Neuronal stem cell (in vitro differentiated cells): ENCODE data around the gene TNN.
A peak's percentile ranks its signal among the peaks of the same experiment; 100 is the strongest.

Experiments
- DNase-seq: peaks from one replicate; pipeline ENCODE4 v3.0.0-alpha.2; 2013; ENCODE audit warnings: low spot score
- H2AFZ ChIP-seq: one replicate; pipeline ENCODE4 v1.6.1; 2013; ENCODE audit warnings: mild to moderate bottlenecking, low read length, inconsistent platforms
- H2AK5ac ChIP-seq: 2 replicates; pipeline ENCODE4 v1.6.1; 2013; ENCODE audit warnings: low read depth, mild to moderate bottlenecking, inconsistent platforms, low read length, moderate library complexity, mixed read lengths
- H2BK120ac ChIP-seq: 2 replicates; pipeline ENCODE4 v1.6.1; 2013; ENCODE audit warnings: low read depth, mild to moderate bottlenecking, inconsistent platforms, low read length, moderate library complexity, mixed read lengths
- H2BK12ac ChIP-seq: one replicate; pipeline ENCODE4 v1.6.1; 2013; ENCODE audit warnings: low read length, inconsistent platforms
- H2BK15ac ChIP-seq: 2 replicates; pipeline ENCODE4 v1.6.1; 2013; ENCODE audit warnings: mild to moderate bottlenecking, low read length, inconsistent platforms, mixed read lengths
- H2BK5ac ChIP-seq: one replicate; pipeline ENCODE4 v1.6.1; 2013; ENCODE audit warnings: inconsistent platforms, mild to moderate bottlenecking, low read length, moderate library complexity
- H3K14ac ChIP-seq: one replicate; pipeline ENCODE4 v1.6.1; 2013; ENCODE audit warnings: low read length, inconsistent platforms
- H3K18ac ChIP-seq: 2 replicates; pipeline ENCODE4 v1.6.1; 2013; ENCODE audit warnings: low read length, inconsistent platforms
- H3K23ac ChIP-seq: 2 replicates; pipeline ENCODE4 v1.6.1; 2013; ENCODE audit warnings: low read depth, mild to moderate bottlenecking, mixed read lengths, low read length, inconsistent platforms; ENCODE audit not compliant: poor library complexity
- H3K27ac ChIP-seq: replicated peaks from 3 replicates; pipeline ENCODE4 v1.5.1; 2013; ENCODE audit warnings: low read length, inconsistent platforms
- H3K27me3 ChIP-seq, 3 experiments: 2 replicates each; pipeline ENCODE4 v1.6.1; 2013; ENCODE audit warnings: low read length in 3 of 3, mild to moderate bottlenecking in 2 of 3, inconsistent platforms in 1 of 3, low read depth in 1 of 3, mixed read lengths in 1 of 3, moderate library complexity in 1 of 3; ENCODE audit not compliant: control insufficient read depth in 3 of 3, insufficient read depth in 3 of 3
- H3K36me3 ChIP-seq, 2 donors: replicated peaks in 1 of 2; 2 replicates each; pipeline ENCODE4 v1.6.1; 2013; ENCODE audit warnings: low read length in 2 of 2; ENCODE audit not compliant: control insufficient read depth in 2 of 2, insufficient read depth in 2 of 2
- H3K4ac ChIP-seq: 2 replicates; pipeline ENCODE4 v1.6.1; 2013; ENCODE audit warnings: inconsistent platforms, mild to moderate bottlenecking, low read length, moderate library complexity
- H3K4me1 ChIP-seq, 2 donors: 1 replicate in 1 of 2; 2 replicates in 1 of 2; pipeline ENCODE4 v1.6.1; 2013; ENCODE audit warnings: low read length in 2 of 2, low read depth in 1 of 2; ENCODE audit not compliant: control insufficient read depth in 2 of 2, insufficient read depth in 1 of 2
- H3K4me2 ChIP-seq: one replicate; pipeline ENCODE4 v1.6.1; 2013; ENCODE audit warnings: mild to moderate bottlenecking, low read length, inconsistent platforms; ENCODE audit not compliant: insufficient read depth, poor library complexity, severe bottlenecking
- H3K4me3 ChIP-seq, 2 donors: 2 replicates each; pipeline ENCODE4 v1.5.1; 2013; ENCODE audit warnings: low read length in 2 of 2, mild to moderate bottlenecking in 2 of 2, inconsistent platforms in 1 of 2, moderate library complexity in 1 of 2
- H3K79me1 ChIP-seq: one replicate; pipeline ENCODE4 v1.6.1; 2013; ENCODE audit warnings: low read depth, mild to moderate bottlenecking, inconsistent platforms, low read length, moderate library complexity
- H3K9ac ChIP-seq: one replicate; pipeline ENCODE4 v1.6.1; 2013; ENCODE audit warnings: mild to moderate bottlenecking, low read depth, low read length, inconsistent platforms; ENCODE audit not compliant: poor library complexity
- H3K9me3 ChIP-seq, 2 donors: replicated peaks in 1 of 2; 2 replicates each; pipeline versions ENCODE3 to v1.6.1; 2013; ENCODE audit warnings: low read length in 2 of 2, mild to moderate bottlenecking in 2 of 2, inconsistent platforms in 1 of 2, low read depth in 1 of 2, mixed read lengths in 1 of 2, moderate library complexity in 1 of 2; ENCODE audit not compliant: control insufficient read depth in 2 of 2, insufficient read depth in 1 of 2
- H4K8ac ChIP-seq: one replicate; pipeline ENCODE4 v1.6.1; 2013; ENCODE audit warnings: low read depth, mild to moderate bottlenecking, inconsistent platforms, low read length, moderate library complexity
- H4K91ac ChIP-seq: one replicate; pipeline ENCODE4 v1.6.1; 2013; ENCODE audit warnings: low read length, low read depth, mild to moderate bottlenecking, inconsistent platforms; ENCODE audit not compliant: poor library complexity
- WGBS, 2 donors: extraction: QIAGEN DNeasy Blood & Tissue Kit; methylation state at CpG; one replicate each; pipeline ENCODE4 v1.1.7; 2013; ENCODE audit warnings: missing lambda C conversion rate in 2 of 2, mixed read lengths in 1 of 2; ENCODE audit not compliant: insufficient read length in 2 of 2, insufficient replicate concordance in 1 of 2; ENCODE audit errors: extremely low coverage in 2 of 2; 5-methylcytosine and 5-hydroxymethylcytosine counted together

The TNN gene

GRCh38 chr1:175188936-175189335 lies 121.3 kb downstream of the TNN start:
- no peak overlapping the region for H2BK15ac ChIP-seq
- H3K4me2 ChIP-seq: no peak overlapping the region
- H3K18ac ChIP-seq: no peak overlapping the region
- H3K4me3 ChIP-seq: no peak overlapping the region
- no peak for DNase-seq
- H4K91ac ChIP-seq: no peak overlapping the region
- no peak overlapping the region for H3K23ac ChIP-seq
- no peak overlapping the region for H3K27ac ChIP-seq
- peaks cover 4 to 6% of the 10 kb centered on the region in 2 donors for H3K4me1 ChIP-seq
- no peak overlapping the region for H2BK120ac ChIP-seq
- H4K8ac ChIP-seq: no peak overlapping the region
- no peaks in the 10 kb centered on the region for H3K9me3 ChIP-seq
- no peak overlapping the region for H2BK12ac ChIP-seq
- H3K9ac ChIP-seq: no peak overlapping the region
- H3K14ac ChIP-seq: no peak overlapping the region
- H2BK5ac ChIP-seq: no peak overlapping the region
- H3K4ac ChIP-seq: no peak overlapping the region
- no peaks in the 10 kb centered on the region for H3K79me1 ChIP-seq
- H2AFZ ChIP-seq: no peak overlapping the region
- no peaks in the 10 kb centered on the region for H3K36me3 ChIP-seq
- WGBS, 2 donors: no CpG with 5 or more reads among the region's 2 CpGs
- no peak overlapping the region for H2AK5ac ChIP-seq
- peaks cover 0 to 57% (median 34%) of the 10 kb centered on the region in 3 experiments for H3K27me3 ChIP-seq

- no peak overlapping the region for H2BK15ac ChIP-seq
- H3K79me1 ChIP-seq: no peaks in the 10 kb centered on the region
- no peaks in the 10 kb centered on the region for H3K9me3 ChIP-seq
- H3K14ac ChIP-seq: no peak overlapping the region
- H3K27ac ChIP-seq: no peak overlapping the region
- no peak overlapping the region for H3K18ac ChIP-seq
- H2AK5ac ChIP-seq: no peak overlapping the region
- no CpG with 5 or more reads among the region's 7 CpGs for WGBS, 2 donors
- no peak overlapping the region for H3K4me3 ChIP-seq
- peaks cover 0 to 60% (median 34%) of the 10 kb centered on the region in 3 experiments for H3K27me3 ChIP-seq
- H3K4ac ChIP-seq: no peak overlapping the region
- H2BK5ac ChIP-seq: no peak overlapping the region
- no peak overlapping the region for H2BK12ac ChIP-seq
- no peak overlapping the region for H4K91ac ChIP-seq
- H3K23ac ChIP-seq: no peak overlapping the region
- H3K4me2 ChIP-seq: no peak overlapping the region
- H3K9ac ChIP-seq: no peak overlapping the region
- H3K4me1 ChIP-seq: peaks cover 4 to 6% of the 10 kb centered on the region in 2 donors
- H2BK120ac ChIP-seq: no peak overlapping the region
- H4K8ac ChIP-seq: no peak overlapping the region
- no peaks in the 10 kb centered on the region for H3K36me3 ChIP-seq
- DNase-seq: no peak
- peak overlapping the region; percentile 88 for H2AFZ ChIP-seq
Measured at GRCh38 chr1:175191659-175192058, 124.0 kb downstream of the TNN start.

GRCh38 chr1:175192111-175192629 lies 124.5 kb downstream of the TNN start:
- Histone ChIP-seq H3K27me3 (peaks cover 0 to 59% (median 34%) of the 10 kb centered on the region in 3 experiments), H3K4ac (no peak overlapping the region)

GRCh38 chr1:175192630-175193526 lies 125.2 kb downstream of the TNN start, which contains the start of gene KIAA0040:
Gene KIAA0040 (minus strand): TSS chr1:175192776. CDS start chr1:175161013, 31,763 bp downstream.
- Histone ChIP-seq H3K23ac (peak within 1 kb of the TSS; percentile 77), H2AFZ (peak within 1 kb of the TSS; percentile 88), H3K27ac (no peak within 1 kb of the TSS), H2BK5ac (no peak within 1 kb of the TSS), H3K4me2 (peak within 1 kb of the TSS; percentile 89), H4K8ac (no peak within 1 kb of the TSS), H2BK12ac (no peak within 1 kb of the TSS), H3K27me3 (peaks cover 0 to 57% (median 34%) of the 10 kb centered on the region in 3 experiments), H3K18ac (peak within 1 kb of the TSS; percentile 63), H3K4ac (no peak within 1 kb of the TSS), H3K4me1 (peaks cover 4 to 6% of the 10 kb centered on the region in 2 donors), H2BK15ac (no peak within 1 kb of the TSS), H2AK5ac (no peak within 1 kb of the TSS), H3K14ac (no peak within 1 kb of the TSS), H3K79me1 (no peaks in the 10 kb centered on the region), H3K9me3 (no peaks in the 10 kb centered on the region), H3K36me3 (no peaks in the 10 kb centered on the region), H4K91ac (no peak within 1 kb of the TSS), H2BK120ac (no peak within 1 kb of the TSS), H3K9ac (no peak within 1 kb of the TSS), H3K4me3 (peak within 1 kb of the TSS; percentile 33 to 79)
- DNase-seq: peak; percentile 30
- no CpG with 5 or more reads among the region's 62 CpGs for WGBS, 2 donors

More at GRCh38 chr1:175192111-175192629, 124.5 kb downstream of the TNN start:
- Histone ChIP-seq H3K14ac (no peak overlapping the region), H3K4me2 (peak overlapping the region; percentile 89), H3K79me1 (no peaks in the 10 kb centered on the region), H2AK5ac (no peak overlapping the region), H3K23ac (no peak overlapping the region), H4K91ac (no peak overlapping the region), H2BK5ac (no peak overlapping the region), H2BK15ac (no peak overlapping the region), H3K9ac (no peak overlapping the region), H2BK12ac (no peak overlapping the region), H4K8ac (no peak overlapping the region), H3K18ac (peak overlapping the region; percentile 63), H3K36me3 (no peaks in the 10 kb centered on the region), H3K4me3 (peak overlapping the region in 1 of 2 donors; percentile 55), H3K4me1 (peaks cover 4 to 6% of the 10 kb centered on the region in 2 donors), H3K27ac (no peak overlapping the region), H2AFZ (peak overlapping the region; percentile 88), H2BK120ac (no peak overlapping the region), H3K9me3 (no peaks in the 10 kb centered on the region)
- DNase-seq: no peak
- no CpG with 5 or more reads among the region's 17 CpGs for WGBS, 2 donors
